ENCODE results near the gene VTI1A.

VTI1A gene

DNA sequence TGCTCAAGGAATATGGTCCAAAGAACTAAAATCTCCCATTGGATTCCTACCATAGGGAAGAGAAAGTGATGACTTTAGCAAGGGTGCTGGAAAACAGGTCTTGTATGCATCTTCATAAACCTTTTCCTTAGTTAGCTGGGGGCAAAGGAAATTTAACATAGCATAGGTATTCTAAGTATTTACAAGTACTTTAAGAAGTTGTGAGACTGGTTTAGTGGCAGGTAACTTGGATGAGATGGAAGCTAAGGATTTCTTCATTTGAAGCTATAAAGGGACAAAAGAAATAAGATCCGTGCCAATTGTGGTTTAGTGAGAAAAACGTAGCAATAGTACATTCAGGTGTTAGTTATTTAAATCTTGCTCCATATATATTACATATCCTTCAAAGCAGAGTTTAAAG is 319.6 kb downstream of the VTI1A start:
- TF ChIP-seq, protein P1, sequence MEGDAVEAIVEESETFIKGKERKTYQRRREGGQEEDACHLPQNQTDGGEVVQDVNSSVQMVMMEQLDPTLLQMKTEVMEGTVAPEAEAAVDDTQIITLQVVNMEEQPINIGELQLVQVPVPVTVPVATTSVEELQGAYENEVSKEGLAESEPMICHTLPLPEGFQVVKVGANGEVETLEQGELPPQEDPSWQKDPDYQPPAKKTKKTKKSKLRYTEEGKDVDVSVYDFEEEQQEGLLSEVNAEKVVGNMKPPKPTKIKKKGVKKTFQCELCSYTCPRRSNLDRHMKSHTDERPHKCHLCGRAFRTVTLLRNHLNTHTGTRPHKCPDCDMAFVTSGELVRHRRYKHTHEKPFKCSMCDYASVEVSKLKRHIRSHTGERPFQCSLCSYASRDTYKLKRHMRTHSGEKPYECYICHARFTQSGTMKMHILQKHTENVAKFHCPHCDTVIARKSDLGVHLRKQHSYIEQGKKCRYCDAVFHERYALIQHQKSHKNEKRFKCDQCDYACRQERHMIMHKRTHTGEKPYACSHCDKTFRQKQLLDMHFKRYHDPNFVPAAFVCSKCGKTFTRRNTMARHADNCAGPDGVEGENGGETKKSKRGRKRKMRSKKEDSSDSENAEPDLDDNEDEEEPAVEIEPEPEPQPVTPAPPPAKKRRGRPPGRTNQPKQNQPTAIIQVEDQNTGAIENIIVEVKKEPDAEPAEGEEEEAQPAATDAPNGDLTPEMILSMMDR (IDR thresholded peaks at IDR 0.05) = no peak

DNA sequence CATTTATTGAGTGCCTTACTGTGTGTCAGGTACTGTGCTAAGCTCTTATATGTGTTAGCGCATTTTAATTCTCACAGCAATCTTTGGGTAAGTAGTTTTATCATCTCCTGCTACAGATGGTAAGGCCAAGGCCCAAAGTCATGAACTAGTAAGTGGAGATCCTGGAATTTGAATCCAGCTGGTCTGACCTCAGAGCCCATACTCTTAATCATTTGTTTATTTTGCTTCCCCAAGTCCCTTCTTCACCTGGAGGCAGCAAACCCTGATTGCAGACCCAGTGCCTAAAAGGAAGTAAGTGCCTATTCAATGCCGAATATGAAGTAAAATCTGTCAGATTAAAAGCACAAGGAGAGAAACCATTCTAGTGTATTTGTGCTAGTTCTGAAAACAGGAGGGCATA is 320.1 kb downstream of the VTI1A start:
- TF ChIP-seq, protein P1 (IDR thresholded peaks at IDR 0.05) = no peak

DNA sequence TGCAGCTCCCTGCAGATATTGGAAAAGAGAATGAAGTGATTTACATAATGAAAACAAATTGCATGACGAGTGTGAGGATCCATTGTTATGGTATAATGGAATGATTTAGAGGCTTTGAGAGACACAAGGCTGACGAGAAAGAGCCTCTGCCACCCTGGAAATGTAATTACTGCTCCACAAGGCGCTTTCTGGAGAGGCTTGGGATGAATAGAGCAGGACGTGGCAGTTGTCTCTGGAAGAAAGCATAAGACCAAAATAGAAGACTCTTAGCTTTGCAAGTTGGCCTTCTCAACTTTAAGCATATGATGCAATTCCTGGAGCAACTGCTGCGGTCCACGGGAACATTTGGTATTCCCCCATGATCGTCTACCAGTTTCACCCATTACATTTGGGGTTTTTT is 321.1 kb downstream of the VTI1A start:
- TF ChIP-seq, protein P1 (IDR thresholded peaks at IDR 0.05) = no peak

DNA sequence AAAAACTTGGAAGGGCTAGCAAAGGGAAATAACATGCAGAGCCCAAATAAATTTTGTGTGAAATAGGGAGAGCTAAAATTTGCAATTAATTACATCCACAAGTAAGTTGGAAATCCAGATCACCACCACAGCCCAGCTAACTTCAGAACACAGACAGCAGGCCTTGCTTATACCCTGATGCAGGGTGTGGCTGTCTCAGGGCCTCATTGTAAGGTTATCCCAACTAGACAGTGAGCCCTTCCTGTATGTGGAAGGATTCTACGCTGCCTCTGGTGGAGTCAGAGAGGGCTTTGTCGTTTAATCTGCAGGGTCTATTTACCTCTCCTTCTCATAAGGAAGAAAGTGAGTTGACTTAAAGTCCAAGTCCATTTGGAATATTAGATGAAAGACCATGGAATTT is 322.1 kb downstream of the VTI1A start:
- TF ChIP-seq, protein P1 (IDR thresholded peaks at IDR 0.05) = no peak

DNA sequence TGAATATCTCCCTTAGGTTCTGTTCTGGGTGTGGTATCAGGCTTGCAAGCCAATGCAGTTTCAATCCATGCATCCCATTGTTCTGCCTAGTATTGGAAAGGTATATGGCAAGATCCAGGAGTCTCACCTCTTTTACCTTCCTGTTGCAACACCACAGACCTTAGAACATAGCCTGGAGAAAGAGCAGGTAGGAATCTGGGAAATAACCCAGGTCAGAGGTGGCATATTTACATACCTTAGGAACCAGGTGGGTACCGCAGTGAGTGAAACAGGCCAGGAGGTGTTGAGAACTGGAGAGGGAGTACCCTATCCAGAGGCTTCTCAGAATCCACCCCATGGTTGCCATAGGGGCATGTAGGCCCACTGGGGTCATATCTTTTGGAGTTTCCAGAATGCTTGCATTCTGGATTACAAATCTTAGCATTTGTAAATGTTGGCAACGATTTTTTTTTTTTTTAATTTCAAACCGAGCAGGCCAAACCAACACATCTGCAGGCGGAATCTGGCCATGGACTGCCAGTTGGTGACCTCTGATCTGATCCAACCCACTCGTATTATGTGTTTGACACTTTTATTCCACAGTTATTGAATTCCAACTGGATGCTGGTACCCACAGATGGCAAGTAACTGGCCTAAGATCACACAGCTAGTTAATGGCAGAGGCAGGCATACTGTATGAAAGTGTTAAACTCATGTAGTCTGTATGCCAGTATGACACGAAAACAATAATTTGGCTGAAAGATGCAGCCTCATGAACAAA is 322.8 kb downstream of the VTI1A start:
- TF ChIP-seq, protein P1 (IDR thresholded peaks at IDR 0.05) = no peak

DNA sequence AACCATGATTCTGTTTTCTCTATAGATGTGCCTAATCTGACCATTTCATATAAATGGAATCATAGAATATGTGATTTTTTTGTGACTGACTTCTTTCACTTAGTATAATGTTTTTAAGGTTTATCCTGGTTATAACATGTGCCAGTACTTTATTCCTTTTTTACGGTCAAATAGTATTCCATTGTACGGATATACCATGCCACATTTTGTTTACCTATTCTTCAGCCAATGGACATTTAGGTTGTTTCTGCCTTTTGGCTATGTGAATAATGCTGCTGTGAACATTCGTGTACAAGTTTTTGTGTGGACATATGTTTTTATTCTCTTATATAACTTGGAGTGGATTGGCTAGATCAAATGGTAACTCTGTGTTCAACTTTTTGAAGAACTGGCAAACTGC is 324.7 kb downstream of the VTI1A start:
- TF ChIP-seq, protein P1 (IDR thresholded peaks at IDR 0.05) = no peak

DNA sequence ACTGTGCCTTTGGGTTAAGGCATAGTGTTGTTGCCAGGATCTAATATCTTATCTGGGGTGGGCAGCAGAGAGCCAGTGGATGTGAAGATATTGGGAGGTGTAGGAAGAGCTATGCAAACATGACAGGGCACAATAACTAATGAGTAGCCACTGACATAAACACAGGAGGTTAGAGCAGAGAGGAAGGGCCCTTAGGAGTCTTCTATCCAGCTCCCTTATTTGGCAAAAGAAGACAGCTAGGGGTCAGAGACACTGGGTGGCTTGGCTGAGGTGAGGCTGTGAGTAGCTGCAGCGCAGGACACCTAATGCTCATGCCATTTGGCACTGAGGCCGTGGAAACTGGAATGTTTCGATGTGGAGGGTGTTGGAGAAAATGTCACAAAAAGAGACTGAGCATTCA is 326.8 kb downstream of the VTI1A start:
- TF ChIP-seq, protein P1 (IDR thresholded peaks at IDR 0.05) = no peak

DNA sequence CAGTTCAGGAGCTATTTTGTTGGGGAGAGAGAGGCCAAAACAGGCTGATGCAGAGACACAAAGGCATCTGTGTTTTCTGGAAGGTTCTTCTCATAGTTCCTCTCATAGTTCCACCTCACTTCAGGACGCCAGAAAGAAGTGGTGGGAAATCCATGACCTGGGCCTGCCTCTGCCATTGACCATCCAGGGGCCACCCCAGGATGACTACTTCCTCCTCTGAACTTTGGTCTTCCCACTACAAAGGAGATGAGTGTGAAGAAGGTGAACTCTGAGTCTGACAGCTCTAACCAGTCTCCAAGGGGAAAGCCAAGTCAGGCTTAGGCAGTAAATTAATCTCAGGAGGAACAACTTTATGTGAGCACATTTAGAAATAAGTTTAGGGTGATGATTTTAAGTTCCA is 327.2 kb downstream of the VTI1A start:
- TF ChIP-seq, protein P1 (IDR thresholded peaks at IDR 0.05) = no peak
